ENCODE results near the gene UBQLN3. TPM values are rescaled to one million over a fixed set of nuclear protein-coding genes. Genes with fewer than 3 reads are reported as not detected.
A peak's percentile ranks its signal among the peaks of the same experiment; 100 is the strongest.

Gene UBQLN3
- total and polyA plus RNA-seq, 5 donors = 0.05 to 0.29 (median 0.14) TPM; not detected in 2

DNA sequence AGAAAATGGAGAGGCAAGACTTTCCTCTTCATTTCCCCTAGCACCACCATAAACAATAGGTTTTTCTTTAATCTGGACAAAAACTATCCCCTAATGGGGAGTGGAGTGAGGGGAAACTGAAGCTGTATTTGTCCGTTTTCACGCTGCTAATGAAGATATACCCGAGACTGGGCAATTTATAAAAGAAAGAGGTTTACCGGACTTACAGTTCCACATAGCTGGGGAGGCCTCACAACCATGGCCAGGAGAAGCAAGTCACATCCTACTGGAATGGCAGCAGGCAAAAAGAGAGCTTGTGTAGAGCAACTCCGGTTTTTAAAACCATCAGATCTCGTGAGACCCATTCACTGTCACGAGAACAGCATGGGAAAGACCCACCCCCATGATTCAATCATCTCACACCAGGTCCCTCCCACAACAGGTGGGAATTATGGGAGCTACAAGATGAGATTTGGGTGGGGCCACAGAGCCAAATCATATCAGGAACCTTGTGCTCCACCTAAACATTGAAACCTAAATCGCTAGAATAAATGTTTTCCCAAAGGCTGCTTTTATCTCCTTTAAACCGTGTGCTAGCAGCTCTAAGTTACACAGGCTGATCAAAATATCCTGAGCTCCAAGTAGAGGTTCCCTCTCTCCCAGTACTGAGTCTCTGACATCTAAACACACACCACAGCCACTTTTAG is 4.3 kb downstream of the UBQLN3 start:
- Histone ChIP-seq H3K27ac (ENCODE audit: low read length) (no peak overlapping the region), H3K4me3 (ENCODE audit: low read length) (no peak overlapping the region), H3K27me3 (ENCODE audit: control insufficient read depth, insufficient read depth) (no peaks in the 10 kb centered on the region), H3K4me1 (ENCODE audit: control insufficient read depth, insufficient read depth, low read length) (no peaks in the 10 kb centered on the region), H3K9me3 (ENCODE audit: control insufficient read depth, low read length) (no peaks in the 10 kb centered on the region)
- DNase-seq = no peak
- 87% methylated on average over 9 of the region's 9 CpGs for WGBS
- intact Hi-C loops (cut with DNase I) = no loop called here
- no peak for ATAC-seq

DNA sequence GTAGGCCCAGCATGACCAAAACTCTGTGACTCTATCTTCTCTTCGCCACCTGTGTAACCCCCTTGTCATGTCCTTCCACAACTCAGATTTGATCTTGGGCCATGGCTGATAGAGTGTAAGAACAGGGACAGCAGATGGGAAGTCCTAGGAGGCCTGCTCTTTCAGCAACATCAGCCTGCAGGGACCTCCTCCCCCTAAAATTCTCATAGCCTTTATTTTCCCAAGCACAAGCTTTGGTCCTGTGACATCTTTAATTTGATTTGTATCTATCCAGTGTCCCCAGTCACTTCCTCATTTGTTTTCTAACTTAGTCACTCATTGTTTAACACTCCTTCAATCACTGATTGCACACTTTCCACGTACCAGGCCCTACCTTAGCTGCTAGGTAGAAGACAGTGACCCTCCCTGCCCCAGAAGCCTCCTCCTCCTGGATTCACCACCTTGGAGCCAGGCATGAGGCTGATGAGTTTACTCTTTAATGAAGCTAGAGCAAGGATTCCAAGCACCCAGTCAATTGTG is 5.3 kb downstream of the UBQLN3 start:
- H3K27ac ChIP-seq (ENCODE audit: low read length) = no peak overlapping the region
- no peak for DNase-seq
- H3K4me3 ChIP-seq (ENCODE audit: low read length) = no peak overlapping the region
- no peak for ATAC-seq
- WGBS = 83% methylated on average over 2 of the region's 2 CpGs
- intact Hi-C loops (cut with DNase I) = no loop called here
- H3K4me1 ChIP-seq (ENCODE audit: control insufficient read depth, insufficient read depth, low read length) = no peaks in the 10 kb centered on the region
- no peaks in the 10 kb centered on the region for H3K9me3 ChIP-seq (ENCODE audit: control insufficient read depth, low read length)
- H3K27me3 ChIP-seq (ENCODE audit: control insufficient read depth, insufficient read depth) = no peaks in the 10 kb centered on the region

GRCh38 chr11:5500393-5500801 is 9.4 kb downstream of the UBQLN3 start:
- ATAC-seq (no peak), DNase-seq (no peak)
- WGBS = 87% methylated on average over 6 of the region's 6 CpGs
- intact Hi-C loops (cut with DNase I) = no loop called here
- no peaks in the 10 kb centered on the region for H3K27me3 ChIP-seq (ENCODE audit: control insufficient read depth, insufficient read depth)
- H3K9me3 ChIP-seq (ENCODE audit: control insufficient read depth, low read length) = no peaks in the 10 kb centered on the region
- no peak overlapping the region for H3K27ac ChIP-seq (ENCODE audit: low read length)
- no peaks in the 10 kb centered on the region for H3K4me1 ChIP-seq (ENCODE audit: control insufficient read depth, insufficient read depth, low read length)
- no peak overlapping the region for H3K4me3 ChIP-seq (ENCODE audit: low read length)

- Histone ChIP-seq H3K4me3 (ENCODE audit: low read length) (no peak overlapping the region), H3K27me3 (ENCODE audit: control insufficient read depth, insufficient read depth) (no peaks in the 10 kb centered on the region), H3K4me1 (ENCODE audit: control insufficient read depth, insufficient read depth, low read length) (no peaks in the 10 kb centered on the region), H3K9me3 (ENCODE audit: control insufficient read depth, low read length) (no peaks in the 10 kb centered on the region), H3K27ac (ENCODE audit: low read length) (no peak overlapping the region)
- ATAC-seq (peak in 1 of 2 donors; percentile 71), DNase-seq (no peak)
- WGBS = 41% methylated on average over 2 of the region's 2 CpGs
- intact Hi-C loops (cut with DNase I) = no loop called here
Measured at GRCh38 chr11:5499671-5500070, 10.1 kb downstream of the UBQLN3 start.

DNA sequence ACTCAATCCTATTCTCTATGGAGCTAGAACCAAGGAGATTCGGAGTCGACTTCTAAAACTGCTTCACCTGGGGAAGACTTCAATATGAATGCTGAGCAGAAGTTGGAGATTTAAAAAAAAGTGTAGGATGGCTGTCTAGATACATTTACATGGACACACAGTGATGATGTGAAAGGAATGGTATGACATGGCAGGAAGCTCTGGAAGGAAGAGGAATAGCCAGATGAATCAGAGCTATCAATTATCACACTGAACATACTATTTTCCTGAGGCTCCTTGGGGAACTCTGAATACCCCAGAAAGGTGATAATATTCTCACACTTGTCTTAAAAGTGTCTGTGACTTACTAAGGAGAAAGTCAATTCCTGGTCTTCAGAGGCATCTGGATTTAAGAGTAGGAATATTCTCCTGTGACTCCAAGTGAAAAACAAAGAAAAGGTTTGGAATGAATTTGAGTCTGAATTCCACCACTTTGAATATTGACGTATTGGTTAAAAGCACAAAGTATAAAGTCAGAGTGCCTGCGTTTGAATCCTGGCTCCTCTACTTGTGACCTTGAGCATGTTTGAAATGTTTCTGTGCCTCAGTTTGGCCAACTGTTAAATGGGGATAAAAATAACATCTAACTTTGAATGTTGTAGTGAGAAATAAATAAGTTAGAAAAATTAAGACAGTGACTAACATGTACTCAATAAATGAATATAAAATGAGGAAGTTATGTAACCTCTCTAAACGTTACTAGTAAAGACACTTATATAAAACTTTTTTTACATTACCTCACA is 20.0 kb downstream of the UBQLN3 start:
- ATAC-seq (no peak), DNase-seq (no peak)
- no peak overlapping the region for H3K4me3 ChIP-seq (ENCODE audit: low read length)
- intact Hi-C loops (cut with DNase I) = no loop called here
- WGBS = 54% methylated on average over 5 of the region's 5 CpGs
- H3K27me3 ChIP-seq (ENCODE audit: control insufficient read depth, insufficient read depth) = no peaks in the 10 kb centered on the region
- no peaks in the 10 kb centered on the region for H3K9me3 ChIP-seq (ENCODE audit: control insufficient read depth, low read length)
- no peaks in the 10 kb centered on the region for H3K4me1 ChIP-seq (ENCODE audit: control insufficient read depth, insufficient read depth, low read length)
- no peak overlapping the region for H3K27ac ChIP-seq (ENCODE audit: low read length)

- H3K9me3 ChIP-seq (ENCODE audit: control insufficient read depth, low read length) = no peaks in the 10 kb centered on the region
- ATAC-seq = no peak
- no peak overlapping the region for H3K4me3 ChIP-seq (ENCODE audit: low read length)
Measured at GRCh38 chr11:5488798-5489399, 20.9 kb downstream of the UBQLN3 start.

GRCh38 chr11:5488385-5488784 is 21.4 kb downstream of the UBQLN3 start, which contains the start of gene OR52D1:
OR52D1 (plus strand) TSS chr11:5488685; CDS start chr11:5488707, 22 bp downstream.
- intact Hi-C loops (cut with DNase I) = no loop called here
- no peak within 1 kb of the TSS for H3K4me3 ChIP-seq (ENCODE audit: low read length)

More at GRCh38 chr11:5488798-5489399, 20.9 kb downstream of the UBQLN3 start:
- intact Hi-C loops (cut with DNase I) = no loop called here
- H3K4me1 ChIP-seq (ENCODE audit: control insufficient read depth, insufficient read depth, low read length) = no peaks in the 10 kb centered on the region
- no peaks in the 10 kb centered on the region for H3K27me3 ChIP-seq (ENCODE audit: control insufficient read depth, insufficient read depth)
- DNase-seq = no peak
- 95% methylated on average over 4 of the region's 4 CpGs for WGBS
- no peak overlapping the region for H3K27ac ChIP-seq (ENCODE audit: low read length)

GRCh38 chr11:5486421-5486820 is 23.3 kb downstream of the UBQLN3 start:
- Histone ChIP-seq H3K9me3 (ENCODE audit: control insufficient read depth, low read length) (no peaks in the 10 kb centered on the region), H3K27ac (ENCODE audit: low read length) (no peak overlapping the region), H3K4me1 (ENCODE audit: control insufficient read depth, insufficient read depth, low read length) (no peaks in the 10 kb centered on the region), H3K27me3 (ENCODE audit: control insufficient read depth, insufficient read depth) (no peaks in the 10 kb centered on the region), H3K4me3 (ENCODE audit: low read length) (no peak overlapping the region)
- DNase-seq (no peak), ATAC-seq (no peak)
- 65% methylated on average over 3 of the region's 3 CpGs for WGBS
- intact Hi-C loops (cut with DNase I) = no loop called here

More at GRCh38 chr11:5488385-5488784, 21.4 kb downstream of the UBQLN3 start, which contains the start of gene OR52D1:
- no peaks in the 10 kb centered on the region for H3K4me1 ChIP-seq (ENCODE audit: control insufficient read depth, insufficient read depth, low read length)
- DNase-seq = no peak
- no peak for ATAC-seq
- no peaks in the 10 kb centered on the region for H3K27me3 ChIP-seq (ENCODE audit: control insufficient read depth, insufficient read depth)
- no peak within 1 kb of the TSS for H3K27ac ChIP-seq (ENCODE audit: low read length)
- no peaks in the 10 kb centered on the region for H3K9me3 ChIP-seq (ENCODE audit: control insufficient read depth, low read length)

DNA sequence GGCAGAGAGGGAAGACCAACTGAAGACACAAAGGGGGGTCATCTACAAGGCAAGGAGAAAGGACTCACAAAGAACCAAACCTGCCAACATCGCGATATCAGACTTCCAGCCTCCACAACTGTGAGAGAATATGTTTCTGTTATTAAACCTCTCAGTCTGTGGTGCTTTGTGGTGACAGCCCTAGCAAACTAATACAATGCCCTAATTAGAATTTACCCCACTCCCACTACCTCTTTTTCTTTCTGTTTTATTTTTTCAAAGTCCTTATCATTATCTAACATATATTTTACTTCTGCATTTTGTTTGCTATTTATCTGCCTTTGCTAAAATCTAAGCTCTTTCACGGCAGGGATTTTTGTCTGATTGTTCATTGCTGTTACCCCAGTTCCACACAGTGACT is 23.8 kb downstream of the UBQLN3 start:
- H3K27me3 ChIP-seq (ENCODE audit: control insufficient read depth, insufficient read depth) = no peaks in the 10 kb centered on the region
- ATAC-seq (no peak), DNase-seq (no peak)
- no peaks in the 10 kb centered on the region for H3K4me1 ChIP-seq (ENCODE audit: control insufficient read depth, insufficient read depth, low read length)
- H3K27ac ChIP-seq (ENCODE audit: low read length) = no peak overlapping the region
- no peak overlapping the region for H3K4me3 ChIP-seq (ENCODE audit: low read length)
- intact Hi-C loops (cut with DNase I) = no loop called here
- WGBS = 82% methylated on average over 3 of the region's 3 CpGs
- no peaks in the 10 kb centered on the region for H3K9me3 ChIP-seq (ENCODE audit: control insufficient read depth, low read length)

DNA sequence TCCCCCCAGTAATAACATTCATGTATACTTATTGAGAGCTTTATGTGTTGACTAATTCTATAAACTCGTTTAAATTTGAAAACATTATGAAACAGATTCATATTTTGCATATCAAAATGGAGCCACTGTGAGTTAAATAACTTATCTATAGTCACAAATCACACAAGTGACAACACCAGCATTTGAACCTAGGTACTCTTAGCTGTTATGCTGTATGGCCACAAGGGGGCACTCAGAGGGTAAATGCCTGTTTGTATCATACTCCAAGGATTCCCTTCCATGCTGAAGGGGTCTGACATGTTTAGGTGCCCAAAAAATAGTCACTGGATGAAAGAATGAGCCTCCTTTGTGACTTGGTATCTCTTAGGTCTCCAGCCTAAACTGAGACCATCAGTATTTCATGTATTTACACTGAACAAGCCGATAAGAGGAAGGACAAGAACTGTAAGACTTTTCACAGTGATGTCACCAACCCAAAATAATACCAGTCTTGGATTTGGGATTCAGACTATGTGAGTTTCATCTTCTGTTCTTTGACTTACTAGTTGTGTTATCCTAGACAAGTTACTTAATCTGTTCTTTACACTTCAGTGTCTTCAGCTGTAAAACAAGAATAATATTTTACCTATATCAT is 33.5 kb downstream of the UBQLN3 start:
- ATAC-seq = peak; percentile 57 to 60
- intact Hi-C loops (cut with DNase I) = loop anchor here in 1 of 4 donors (5.0 kb wide), 1 partner anchor 331 kb away; the partner anchor contains the start of gene OR52N2

More for the DNA sequence above, 33.5 kb downstream of the UBQLN3 start:
- H3K4me3 ChIP-seq (ENCODE audit: low read length) = no peak overlapping the region
- peak in 1 of 3 donors; percentile 21 for DNase-seq
- 36% methylated on average over 2 of the region's 2 CpGs for WGBS
- H3K4me1 ChIP-seq (ENCODE audit: control insufficient read depth, insufficient read depth, low read length) = no peaks in the 10 kb centered on the region
- no peaks in the 10 kb centered on the region for H3K9me3 ChIP-seq (ENCODE audit: control insufficient read depth, low read length)
- no peak overlapping the region for H3K27ac ChIP-seq (ENCODE audit: low read length)
- no peaks in the 10 kb centered on the region for H3K27me3 ChIP-seq (ENCODE audit: control insufficient read depth, insufficient read depth)

Measured in right cardiac atrium (tissue), 5 donors.